Adrenal gland (tissue), 12 donors: ENCODE data around the gene ADCY1. TPM values are rescaled to one million over a fixed set of nuclear protein-coding genes. Genes with fewer than 3 reads are reported as not detected.

Experiments
- DNase-seq, 7 donors: peaks; one replicate each; pipeline ENCODE4 v3.0.0-alpha.2; 2019 to 2020
- H3K27ac ChIP-seq, 5 donors: fragments of 200-600 bp; sonication (generic) in 4 of 5; 1 replicate in 3 of 5; 2 replicates in 2 of 5; pipeline versions ENCODE4 v1.5.1 to v1.8.0; 2016 to 2020; ENCODE audit warnings: mild to moderate bottlenecking in 1 of 5
- H3K27me3 ChIP-seq: fragments of 200-600 bp; 2 replicates; pipeline ENCODE4 v1.8.0; 2021
- H3K36me3 ChIP-seq, 2 donors: fragments of 200-600 bp; replicated peaks in 1 of 2; 1 replicate in 1 of 2; 2 replicates in 1 of 2; pipeline versions ENCODE4 v1.5.1 to v1.8.0; 2018 to 2022
- H3K4me1 ChIP-seq, 2 donors: fragments of 200-600 bp; replicated peaks in 1 of 2; 1 replicate in 1 of 2; 2 replicates in 1 of 2; pipeline versions ENCODE4 v1.5.1 to v1.8.0; 2018 to 2021
- H3K4me3 ChIP-seq, 4 donors: fragments of 200-600 bp; sonication (generic) in 3 of 4; one replicate each; pipeline ENCODE4 v1.5.1; 2016 to 2018
- H3K9me3 ChIP-seq, 3 donors: fragments of 200-600 bp; sonication (generic) in 1 of 3; replicated peaks in 1 of 3; 1 replicate in 2 of 3; 2 replicates in 1 of 3; pipeline versions ENCODE4 v1.5.1 to v1.8.0; 2016 to 2021
- POLR2A ChIP-seq, 2 donors: fragments of 450-650 bp; IDR thresholded peaks; one replicate each; pipeline ENCODE4 v1.6.1; 2017; ENCODE audit warnings: antibody characterized with exemption in 2 of 2, mild to moderate bottlenecking in 2 of 2, moderate library complexity in 1 of 2
- WGBS, 4 donors: extraction: QIAGEN DNeasy Blood & Tissue Kit in 2 of 4; methylation state at CpG; one replicate each; pipeline versions ENCODE4 v1.1.5 to v1.1.7; 2013 to 2017; 5-methylcytosine and 5-hydroxymethylcytosine counted together
- intact Hi-C, 2 donors: fragments of 100-400 bp; cut with DNase I; formaldehyde crosslinking; loops; one replicate each; pipeline versions ENCODE4 v1.14.1 to v1.15.0; 2022 to 2023
- polyA plus RNA-seq, 3 donors: library from polyadenylated mRNA; stranded (reverse); fragments of 200-250 nt in 2 of 3; fragments of 350-450 nt in 1 of 3; fragmentation: Illumina TruSeq in 1 of 3; extraction: RNeasy Lipid Tissue Mini Kit (QIAGEN cat#74804) in 1 of 3; gene quantifications; one replicate each; pipeline ENCODE4 v1.2.3, GENCODE V29; 2013 to 2014
- total RNA-seq, 9 donors: library from RNA; depleted of rRNA in 4 of 9; stranded (reverse); fragments of >200 nt in 4 of 9; fragments of 120-200 nt in 1 of 9; fragmentation: NEBNext Ultra II Directional in 1 of 9; extraction: Animal tissue kit (Norgen Biotek cat#: 25700) in 1 of 9; gene quantifications; one replicate each; pipeline versions ENCODE4 v1.1.0 to v1.2.4, GENCODE V29; 2013 to 2023
- TF ChIP-seq, protein P1 (sequence below), 6 experiments: fragments of 450-650 bp in 4 of 6; fragments of 200-600 bp in 2 of 6; sonication (generic) in 1 of 6; IDR thresholded peaks; 1 replicate in 5 of 6; 2 replicates in 1 of 6; pipeline versions ENCODE4 v1.5.1 to v1.8.0; 2016 to 2021; ENCODE audit warnings: antibody characterized with exemption in 6 of 6, mild to moderate bottlenecking in 2 of 6, moderate library complexity in 1 of 6
- donor health status: healthy with polysubstance abuse.
- donor health status: Bipolar disorder and iron deficiency.
- donor health status: DM: yes; HTN: yes; CAD: no.
- donor health status: DM: no; HTN: no; CAD: no.
- donor health status: DM: no; HTN: no; CAD: no.
- donor health status: DM: yes; HTN: yes; CAD: no.

Gene ADCY1
- total and polyA plus RNA-seq, 12 donors: 0.88 to 9.5 (median 4.2) TPM

DNA sequence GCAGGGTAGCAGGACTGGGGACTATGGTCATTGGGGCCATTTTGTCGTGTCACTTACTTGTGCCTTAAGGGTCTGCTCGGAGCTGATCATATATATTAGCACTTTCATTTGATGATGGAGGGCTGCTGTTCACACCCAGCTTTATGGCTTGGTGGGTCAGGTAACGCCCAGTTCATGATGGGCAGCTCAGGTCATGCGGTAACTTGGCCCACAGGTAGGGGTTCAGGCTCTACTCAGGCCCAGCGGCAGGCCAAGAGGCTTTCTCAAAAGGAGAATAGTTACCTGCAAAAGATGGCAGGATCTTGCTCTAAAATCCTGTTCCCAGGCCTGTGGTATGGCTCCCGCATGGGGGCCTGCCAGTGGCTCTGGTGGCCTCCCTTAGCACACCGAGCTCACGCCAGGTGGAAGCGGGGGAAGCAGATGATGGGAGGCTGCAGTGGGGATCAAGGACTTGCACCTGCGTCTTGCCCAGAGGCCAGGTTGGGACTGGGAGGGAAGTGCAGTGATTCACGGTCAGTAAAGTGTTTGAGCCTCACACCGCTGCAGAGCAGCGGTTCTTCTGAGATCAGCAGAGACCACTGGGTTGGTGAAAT, 109.5 kb downstream of the ADCY1 start:
- Histone ChIP-seq H3K4me1 (no peaks in the 10 kb centered on the region), H3K36me3 (no peaks in the 10 kb centered on the region), H3K27me3 (no peaks in the 10 kb centered on the region), H3K9me3 (no peaks in the 10 kb centered on the region), H3K27ac (no peak overlapping the region), H3K4me3 (no peak overlapping the region)
- intact Hi-C loops: no loop called here
- DNase-seq: peak in 1 of 7 donors; percentile 13
- TF ChIP-seq POLR2A (IDR thresholded peaks at IDR 0.05): no peak
- TF ChIP-seq, protein P1, sequence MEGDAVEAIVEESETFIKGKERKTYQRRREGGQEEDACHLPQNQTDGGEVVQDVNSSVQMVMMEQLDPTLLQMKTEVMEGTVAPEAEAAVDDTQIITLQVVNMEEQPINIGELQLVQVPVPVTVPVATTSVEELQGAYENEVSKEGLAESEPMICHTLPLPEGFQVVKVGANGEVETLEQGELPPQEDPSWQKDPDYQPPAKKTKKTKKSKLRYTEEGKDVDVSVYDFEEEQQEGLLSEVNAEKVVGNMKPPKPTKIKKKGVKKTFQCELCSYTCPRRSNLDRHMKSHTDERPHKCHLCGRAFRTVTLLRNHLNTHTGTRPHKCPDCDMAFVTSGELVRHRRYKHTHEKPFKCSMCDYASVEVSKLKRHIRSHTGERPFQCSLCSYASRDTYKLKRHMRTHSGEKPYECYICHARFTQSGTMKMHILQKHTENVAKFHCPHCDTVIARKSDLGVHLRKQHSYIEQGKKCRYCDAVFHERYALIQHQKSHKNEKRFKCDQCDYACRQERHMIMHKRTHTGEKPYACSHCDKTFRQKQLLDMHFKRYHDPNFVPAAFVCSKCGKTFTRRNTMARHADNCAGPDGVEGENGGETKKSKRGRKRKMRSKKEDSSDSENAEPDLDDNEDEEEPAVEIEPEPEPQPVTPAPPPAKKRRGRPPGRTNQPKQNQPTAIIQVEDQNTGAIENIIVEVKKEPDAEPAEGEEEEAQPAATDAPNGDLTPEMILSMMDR (IDR thresholded peaks at IDR 0.05): no peak
- 90 to 96% (median 94%) methylated on average over 4 to 13 of the region's 13 CpGs for WGBS, 4 donors

DNA sequence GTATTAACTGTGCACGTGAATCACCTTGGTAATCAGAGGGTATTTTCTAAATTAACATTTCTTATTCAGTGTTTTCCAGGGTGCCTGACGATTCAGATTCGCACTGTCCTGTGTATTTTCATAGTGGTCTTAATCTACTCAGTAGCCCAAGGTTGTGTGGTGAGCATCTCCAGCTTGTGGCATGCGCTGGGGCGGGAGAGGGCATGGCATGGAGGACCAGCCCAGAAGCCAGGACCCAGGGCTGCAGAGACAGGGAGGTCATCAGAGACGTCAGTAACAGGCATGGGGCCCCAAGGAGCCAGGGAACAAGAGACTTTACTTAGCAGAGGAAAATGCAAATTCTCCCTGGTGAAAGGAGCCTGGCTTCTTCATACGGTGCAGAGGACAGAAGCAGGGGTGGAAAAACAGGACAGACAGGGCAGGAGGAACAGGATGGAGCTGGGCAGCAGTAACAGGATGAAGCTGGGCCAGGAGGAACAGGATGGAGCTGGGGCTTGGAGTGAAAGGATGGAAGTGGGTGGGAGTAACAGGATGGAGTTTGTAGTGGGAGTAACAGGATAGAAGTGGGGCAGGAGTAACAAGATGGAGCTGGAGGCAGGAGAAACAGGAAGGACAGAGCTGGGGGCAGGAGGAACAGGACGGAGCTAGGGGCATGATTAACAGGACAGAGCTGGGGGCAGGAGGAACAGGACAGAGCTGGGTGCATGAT, 110.9 kb downstream of the ADCY1 start:
- intact Hi-C loops: no loop called here
- DNase-seq: peak in 2 of 7 donors; percentile 14 to 29
- Histone ChIP-seq H3K36me3 (no peaks in the 10 kb centered on the region), H3K9me3 (no peaks in the 10 kb centered on the region), H3K27me3 (no peaks in the 10 kb centered on the region), H3K4me1 (no peaks in the 10 kb centered on the region), H3K27ac (peak overlapping the region in 1 of 5 donors; percentile 55), H3K4me3 (no peak overlapping the region)
- 64 to 72% (median 69%) methylated on average over 8 of the region's 8 CpGs for WGBS, 4 donors
- TF ChIP-seq, protein P1 (IDR thresholded peaks at IDR 0.05): no peak
- TF ChIP-seq POLR2A (IDR thresholded peaks at IDR 0.05): no peak

DNA sequence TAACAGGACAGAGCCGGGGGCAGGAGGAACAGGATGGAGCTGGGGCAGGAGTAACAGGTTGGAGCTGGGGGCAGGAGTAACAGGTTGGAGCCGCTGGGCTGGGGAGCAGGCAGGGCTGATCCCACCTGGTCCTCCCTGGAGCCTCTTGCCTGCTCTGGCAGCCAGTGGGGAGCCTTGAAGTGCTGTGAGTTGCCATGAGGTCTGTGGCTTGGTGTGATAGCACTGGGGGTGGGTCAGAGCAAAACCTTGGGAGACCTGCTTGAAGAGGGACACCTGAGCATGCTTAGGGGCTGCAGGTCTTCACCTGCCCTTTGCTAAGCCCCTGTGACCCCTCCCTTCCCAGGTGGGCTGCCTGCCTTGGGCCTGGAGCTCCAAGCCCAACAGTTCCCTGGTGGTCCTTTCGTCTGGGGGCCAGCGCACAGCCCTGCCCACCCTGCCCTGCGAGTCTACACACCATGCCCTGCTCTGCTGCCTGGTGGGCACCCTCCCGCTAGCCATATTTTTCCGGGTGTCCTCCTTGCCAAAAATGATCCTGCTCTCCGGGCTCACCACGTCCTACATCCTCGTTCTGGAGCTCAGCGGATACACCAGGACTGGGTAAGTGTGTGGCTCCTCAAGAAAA, 111.6 kb downstream of the ADCY1 start:
- Histone ChIP-seq H3K27me3 (no peaks in the 10 kb centered on the region), H3K4me3 (no peak overlapping the region), H3K4me1 (no peaks in the 10 kb centered on the region), H3K27ac (peak overlapping the region in 1 of 5 donors; percentile 55), H3K36me3 (no peaks in the 10 kb centered on the region), H3K9me3 (no peaks in the 10 kb centered on the region)
- TF ChIP-seq, protein P1 (IDR thresholded peaks at IDR 0.05): no peak
- TF ChIP-seq POLR2A (IDR thresholded peaks at IDR 0.05): no peak
- intact Hi-C loops: no loop called here
- DNase-seq: peak in 2 of 7 donors; percentile 5 to 34
- 81 to 91% (median 89%) methylated on average over 10 to 11 of the region's 11 CpGs for WGBS, 4 donors

DNA sequence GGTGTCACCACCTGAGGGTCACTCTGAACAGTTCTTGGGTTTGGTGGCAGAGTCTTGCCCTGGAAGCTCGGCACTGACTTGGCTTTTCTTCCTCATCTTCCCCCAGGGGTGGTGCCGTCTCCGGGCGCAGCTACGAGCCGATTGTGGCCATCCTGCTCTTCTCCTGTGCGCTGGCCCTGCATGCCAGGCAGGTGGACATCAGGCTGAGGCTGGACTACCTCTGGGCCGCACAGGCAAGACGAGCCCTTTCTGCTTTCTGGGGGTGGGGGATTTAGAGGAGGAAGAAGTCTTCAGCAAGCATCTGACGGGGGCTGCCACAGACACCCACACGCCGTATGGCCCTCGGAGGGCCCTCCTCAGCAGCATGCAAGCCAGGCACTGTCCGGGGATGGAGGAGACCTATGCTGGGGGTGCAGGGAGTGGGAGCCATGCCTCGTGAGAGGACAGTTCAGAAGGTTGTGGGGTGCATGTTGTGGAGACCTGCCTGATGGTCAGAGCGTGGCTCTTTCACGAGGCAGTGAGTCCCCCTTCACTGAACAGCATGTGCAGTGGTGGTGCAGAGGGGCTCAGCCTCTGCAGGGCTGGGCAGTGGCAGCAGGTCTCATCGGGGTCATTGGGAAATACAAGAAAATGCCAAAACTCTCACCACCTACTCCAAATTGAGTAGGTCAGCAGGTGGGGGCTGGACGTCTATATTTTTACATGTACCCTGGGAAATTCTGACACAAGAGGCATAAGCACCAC, 112.4 kb downstream of the ADCY1 start:
- no peaks in the 10 kb centered on the region for H3K27me3 ChIP-seq
- no peaks in the 10 kb centered on the region for H3K4me1 ChIP-seq
- intact Hi-C loops: no loop called here
- no peaks in the 10 kb centered on the region for H3K9me3 ChIP-seq
- DNase-seq: peak in 2 of 7 donors; percentile 5 to 13
- no peak overlapping the region for H3K4me3 ChIP-seq
- no peaks in the 10 kb centered on the region for H3K36me3 ChIP-seq
- TF ChIP-seq POLR2A (IDR thresholded peaks at IDR 0.05): no peak
- TF ChIP-seq, protein P1 (IDR thresholded peaks at IDR 0.05): no peak
- 84 to 94% (median 91%) methylated on average over 10 to 19 of the region's 19 CpGs for WGBS, 4 donors
- no peak overlapping the region for H3K27ac ChIP-seq
